Caco-2 (cell line): ENCODE data around the gene PSMC3. TPM values are rescaled to one million over a fixed set of nuclear protein-coding genes. Genes with fewer than 3 reads are reported as not detected.

Source experiments
- BruUV-seq: library from RNA; stranded (reverse); fragments of 400-500 nt; replicated peaks from 2 replicates; lab custom pipeline; 2021; lab: Mats Ljungman, UMichigan
- CTCF ChIA-PET: fragments of 300-600 bp; sonication (Branson Sonifier 250); formaldehyde crosslinking; loops from one replicate; lab custom pipeline; 2022; ENCODE audit warnings: antibody characterized with exemption; lab: Charles Lee
- POLR2A ChIA-PET: fragments of 300-600 bp; sonication (Branson Sonifier 250); formaldehyde crosslinking; loops from one replicate; lab custom pipeline; 2022; ENCODE audit warnings: antibody characterized with exemption; lab: Charles Lee
- DNase-seq, 2 experiments: peaks; one replicate each; pipeline versions ENCODE4 v3.0.0 to v3.0.0-alpha.2; 2020 to 2022
- H3K27me3 ChIP-seq: replicated peaks from 2 replicates; pipeline ENCODE4 v1.6.0; 2011; ENCODE audit warnings: low read length; ENCODE audit not compliant: control insufficient read depth, insufficient read depth
- H3K36me3 ChIP-seq: 2 replicates; pipeline ENCODE4 v1.5.1; 2011; ENCODE audit warnings: low read length; ENCODE audit not compliant: control insufficient read depth, insufficient read depth
- H3K4me1 ChIP-seq: fragments of 250-450 bp; sonication (Bioruptor Pico); 2 replicates; pipeline ENCODE4 v1.5.1; 2020; ENCODE audit warnings: mild to moderate bottlenecking
- H3K4me3 ChIP-seq: 2 replicates; pipeline ENCODE4 v1.5.1; 2011; ENCODE audit warnings: low read depth, mild to moderate bottlenecking, control low read depth, low read length
- H3K9me3 ChIP-seq: fragments of 250-450 bp; sonication (Bioruptor Pico); 2 replicates; pipeline ENCODE4 v1.5.1; 2020; ENCODE audit warnings: mild to moderate bottlenecking, moderate library complexity
- H3K27ac Mint-ChIP-seq: one replicate; pipeline ENCODE4 v1.8.0; 2022; ENCODE audit warnings: mixed read lengths; ENCODE audit not compliant: unreplicated experiment
- H3K27me3 Mint-ChIP-seq: one replicate; pipeline ENCODE4 v1.8.0; 2022; ENCODE audit warnings: mixed read lengths; ENCODE audit not compliant: insufficient read depth, unreplicated experiment
- H3K36me3 Mint-ChIP-seq: one replicate; pipeline ENCODE4 v1.8.0; 2022; ENCODE audit warnings: mild to moderate bottlenecking, mixed read lengths; ENCODE audit not compliant: insufficient read depth, unreplicated experiment
- H3K4me1 Mint-ChIP-seq: one replicate; pipeline ENCODE4 v1.8.0; 2022; ENCODE audit warnings: low read depth, mixed read lengths; ENCODE audit not compliant: unreplicated experiment
- H3K4me3 Mint-ChIP-seq: one replicate; pipeline ENCODE4 v1.8.0; 2022; ENCODE audit warnings: mild to moderate bottlenecking, moderate library complexity, mixed read lengths; ENCODE audit not compliant: unreplicated experiment
- H3K9me3 Mint-ChIP-seq: one replicate; pipeline ENCODE4 v1.8.0; 2022; ENCODE audit warnings: mixed read lengths; ENCODE audit not compliant: unreplicated experiment
- CTCF ChIP-seq, 2 experiments: fragments of 200-600 bp in 1 of 2; IDR thresholded peaks; 1 replicate in 1 of 2; 2 replicates in 1 of 2; pipeline versions ENCODE4 v1.5.1 to v1.8.0; 2011 to 2022; ENCODE audit warnings: antibody characterized with exemption in 1 of 2, control low read depth in 1 of 2, inconsistent platforms in 1 of 2, low read depth in 1 of 2, low read length in 1 of 2, mild to moderate bottlenecking in 1 of 2, moderate library complexity in 1 of 2; ENCODE audit not compliant: insufficient read depth in 1 of 2, severe bottlenecking in 1 of 2, unreplicated experiment in 1 of 2
- intact Hi-C: fragments of 100-400 bp; cut with micrococcal nuclease; formaldehyde crosslinking; loops from one replicate; pipeline ENCODE4 v1.10.0; 2022; ENCODE audit not compliant: unreplicated experiment
- total RNA-seq: library from RNA; stranded (reverse); gene quantifications from 2 replicates; pipeline ENCODE4 v1.2.3, GENCODE V29; 2022

Gene PSMC3
- total RNA-seq, 1 experiment from 2014 or later = 196 TPM

GRCh38 chr11:47440054-47440476 is 13.8 kb upstream of the PSMC3 start:
- no peaks in the 10 kb centered on the region for H3K4me1 ChIP-seq
- Mint-ChIP-seq H3K4me3 (no peak overlapping the region), H3K4me1 (no peaks in the 10 kb centered on the region), H3K27me3 (no peaks in the 10 kb centered on the region), H3K27ac (no peak overlapping the region), H3K9me3 (no peaks in the 10 kb centered on the region), H3K36me3 (peaks cover 5% of the 10 kb centered on the region)
- no peak for TF ChIP-seq CTCF (IDR thresholded peaks at IDR 0.05; ENCODE audit: insufficient read depth in 1 of 2, low read depth in 1 of 2, low read length in 1 of 2, severe bottlenecking in 1 of 2, unreplicated experiment in 1 of 2)
- H3K9me3 ChIP-seq = no peaks in the 10 kb centered on the region
- no peaks in the 10 kb centered on the region for H3K27me3 ChIP-seq
- ChIA-PET CTCF (interaction anchor here (1.0 kb wide), 1 partner anchor 14 kb away, joined by 3 read pairs; no protein-coding TSS in a partner anchor), POLR2A (no interaction called here)
- no TSS peak for BruUV-seq
- intact Hi-C loops = no loop called here
- no peaks in the 10 kb centered on the region for H3K36me3 ChIP-seq
- DNase-seq = no peak
- no peak overlapping the region for H3K4me3 ChIP-seq

GRCh38 chr11:47438721-47439120 is 12.5 kb upstream of the PSMC3 start:
- Mint-ChIP-seq H3K4me3 (no peak overlapping the region), H3K9me3 (no peaks in the 10 kb centered on the region)

GRCh38 chr11:47437746-47438418 is 11.6 kb upstream of the PSMC3 start:
- Mint-ChIP-seq H3K27me3 (no peaks in the 10 kb centered on the region), H3K36me3 (peaks cover 5% of the 10 kb centered on the region), H3K4me1 (peaks cover 7% of the 10 kb centered on the region), H3K9me3 (no peaks in the 10 kb centered on the region), H3K4me3 (no peak overlapping the region), H3K27ac (no peak overlapping the region)
- Histone ChIP-seq H3K4me1 (no peaks in the 10 kb centered on the region), H3K9me3 (no peaks in the 10 kb centered on the region), H3K36me3 (no peaks in the 10 kb centered on the region), H3K4me3 (no peak overlapping the region), H3K27me3 (no peaks in the 10 kb centered on the region)
- intact Hi-C loops = no loop called here
- POLR2A ChIA-PET = no interaction called here
- no TSS peak for BruUV-seq
- DNase-seq = no peak
- CTCF ChIA-PET = no interaction called here
- TF ChIP-seq CTCF (IDR thresholded peaks at IDR 0.05; ENCODE audit: insufficient read depth in 1 of 2, low read depth in 1 of 2, low read length in 1 of 2, severe bottlenecking in 1 of 2, unreplicated experiment in 1 of 2) = no peak

More at GRCh38 chr11:47438721-47439120, 12.5 kb upstream of the PSMC3 start:
- BruUV-seq = no TSS peak
- H3K4me1 ChIP-seq = no peaks in the 10 kb centered on the region
- no peak for TF ChIP-seq CTCF (IDR thresholded peaks at IDR 0.05; ENCODE audit: insufficient read depth in 1 of 2, low read depth in 1 of 2, low read length in 1 of 2, severe bottlenecking in 1 of 2, unreplicated experiment in 1 of 2)
- no peak for DNase-seq
- no peaks in the 10 kb centered on the region for H3K4me1 Mint-ChIP-seq
- POLR2A ChIA-PET = no interaction called here
- H3K36me3 ChIP-seq = no peaks in the 10 kb centered on the region
- CTCF ChIA-PET = no interaction called here
- H3K27me3 ChIP-seq = no peaks in the 10 kb centered on the region
- H3K27me3 Mint-ChIP-seq = no peaks in the 10 kb centered on the region
- H3K4me3 ChIP-seq = no peak overlapping the region
- H3K27ac Mint-ChIP-seq = no peak overlapping the region
- intact Hi-C loops = no loop called here
- H3K9me3 ChIP-seq = no peaks in the 10 kb centered on the region
- peaks cover 5% of the 10 kb centered on the region for H3K36me3 Mint-ChIP-seq
